Measurements from ENCODE around the gene FAM240B.

FAM240B gene

GRCh38 chr9:38756702-38757101 is 36.8 kb upstream of the FAM240B start:
- H3K4me3 ChIP-seq (ENCODE audit: severe bottlenecking): no peak overlapping the region
- no peaks in the 10 kb centered on the region for H3K36me3 ChIP-seq (ENCODE audit: low read depth)
- TF ChIP-seq, protein P1, sequence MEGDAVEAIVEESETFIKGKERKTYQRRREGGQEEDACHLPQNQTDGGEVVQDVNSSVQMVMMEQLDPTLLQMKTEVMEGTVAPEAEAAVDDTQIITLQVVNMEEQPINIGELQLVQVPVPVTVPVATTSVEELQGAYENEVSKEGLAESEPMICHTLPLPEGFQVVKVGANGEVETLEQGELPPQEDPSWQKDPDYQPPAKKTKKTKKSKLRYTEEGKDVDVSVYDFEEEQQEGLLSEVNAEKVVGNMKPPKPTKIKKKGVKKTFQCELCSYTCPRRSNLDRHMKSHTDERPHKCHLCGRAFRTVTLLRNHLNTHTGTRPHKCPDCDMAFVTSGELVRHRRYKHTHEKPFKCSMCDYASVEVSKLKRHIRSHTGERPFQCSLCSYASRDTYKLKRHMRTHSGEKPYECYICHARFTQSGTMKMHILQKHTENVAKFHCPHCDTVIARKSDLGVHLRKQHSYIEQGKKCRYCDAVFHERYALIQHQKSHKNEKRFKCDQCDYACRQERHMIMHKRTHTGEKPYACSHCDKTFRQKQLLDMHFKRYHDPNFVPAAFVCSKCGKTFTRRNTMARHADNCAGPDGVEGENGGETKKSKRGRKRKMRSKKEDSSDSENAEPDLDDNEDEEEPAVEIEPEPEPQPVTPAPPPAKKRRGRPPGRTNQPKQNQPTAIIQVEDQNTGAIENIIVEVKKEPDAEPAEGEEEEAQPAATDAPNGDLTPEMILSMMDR (IDR thresholded peaks at IDR 0.05; ENCODE audit: poor library complexity, severe bottlenecking): no peak
- no peak overlapping the region for H3K27ac ChIP-seq (ENCODE audit: poor library complexity, severe bottlenecking)
- H3K27me3 ChIP-seq (ENCODE audit: insufficient read depth, poor library complexity, severe bottlenecking): no peaks in the 10 kb centered on the region
- DNase-seq (ENCODE audit: low spot score) (no peak), ATAC-seq (ENCODE audit: low read depth) (no peak)
- H3K4me1 ChIP-seq (ENCODE audit: insufficient read depth, poor library complexity, severe bottlenecking): no peaks in the 10 kb centered on the region
- no peaks in the 10 kb centered on the region for H3K9me3 ChIP-seq (ENCODE audit: severe bottlenecking)

GRCh38 chr9:38747941-38748340 is 28.0 kb upstream of the FAM240B start:
- TF ChIP-seq, protein P1 (IDR thresholded peaks at IDR 0.05; ENCODE audit: poor library complexity, severe bottlenecking): no peak
- no peaks in the 10 kb centered on the region for H3K36me3 ChIP-seq (ENCODE audit: low read depth)
- no peak overlapping the region for H3K27ac ChIP-seq (ENCODE audit: poor library complexity, severe bottlenecking)
- no peak overlapping the region for H3K4me3 ChIP-seq (ENCODE audit: severe bottlenecking)
- no peak for ATAC-seq (ENCODE audit: low read depth)
- DNase-seq (ENCODE audit: low spot score): no peak
- H3K9me3 ChIP-seq (ENCODE audit: severe bottlenecking): no peaks in the 10 kb centered on the region
- no peaks in the 10 kb centered on the region for H3K27me3 ChIP-seq (ENCODE audit: insufficient read depth, poor library complexity, severe bottlenecking)
- no peaks in the 10 kb centered on the region for H3K4me1 ChIP-seq (ENCODE audit: insufficient read depth, poor library complexity, severe bottlenecking)

DNA sequence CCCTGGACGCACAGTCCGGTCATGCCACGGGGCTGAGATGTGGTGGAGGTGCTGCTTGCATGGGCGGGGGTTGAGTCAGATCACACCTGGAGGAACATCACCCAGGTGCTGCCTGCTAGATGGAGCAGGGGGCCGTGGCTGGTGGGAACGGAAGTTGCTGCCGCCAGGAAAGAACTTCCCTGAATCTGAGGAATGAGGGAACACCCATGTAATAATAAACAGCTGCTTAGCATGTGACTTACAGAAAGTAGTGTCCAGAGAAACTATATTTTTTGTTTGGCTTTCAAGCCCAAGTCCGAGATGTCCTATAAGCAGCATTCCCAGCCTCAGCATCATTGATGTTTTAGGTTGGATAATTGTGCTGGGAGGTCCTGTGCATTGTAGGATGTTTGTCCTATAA is 27.1 kb upstream of the FAM240B start:
- Histone ChIP-seq H3K27me3 (ENCODE audit: insufficient read depth, poor library complexity, severe bottlenecking) (no peaks in the 10 kb centered on the region), H3K4me1 (ENCODE audit: insufficient read depth, poor library complexity, severe bottlenecking) (no peaks in the 10 kb centered on the region), H3K27ac (ENCODE audit: poor library complexity, severe bottlenecking) (no peak overlapping the region), H3K4me3 (ENCODE audit: severe bottlenecking) (no peak overlapping the region), H3K9me3 (ENCODE audit: severe bottlenecking) (no peaks in the 10 kb centered on the region), H3K36me3 (ENCODE audit: low read depth) (no peaks in the 10 kb centered on the region)
- TF ChIP-seq, protein P1 (IDR thresholded peaks at IDR 0.05; ENCODE audit: poor library complexity, severe bottlenecking): no peak
- DNase-seq (ENCODE audit: low spot score): no peak
- ATAC-seq (ENCODE audit: low read depth): no peak

DNA sequence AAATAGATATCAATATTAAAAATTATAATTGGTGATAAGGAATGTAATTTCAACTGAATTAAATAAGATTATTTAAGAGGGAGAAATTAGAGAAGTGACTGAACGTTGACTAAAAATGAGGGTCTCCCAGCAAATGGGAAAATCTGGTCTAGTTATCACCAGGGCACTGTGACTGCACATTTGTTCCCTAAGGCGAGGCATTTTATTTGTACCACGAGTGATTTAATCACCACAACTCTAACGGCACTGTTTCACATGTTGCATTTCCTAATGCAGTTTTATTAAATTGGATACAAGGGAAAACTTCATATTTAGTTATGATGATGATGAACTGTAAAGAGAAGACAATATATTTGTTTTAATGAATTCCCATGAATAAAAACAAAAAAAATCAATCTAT is 26.4 kb upstream of the FAM240B start:
- no peak overlapping the region for H3K4me3 ChIP-seq (ENCODE audit: severe bottlenecking)
- H3K27ac ChIP-seq (ENCODE audit: poor library complexity, severe bottlenecking): no peak overlapping the region
- H3K9me3 ChIP-seq (ENCODE audit: severe bottlenecking): no peaks in the 10 kb centered on the region
- TF ChIP-seq, protein P1 (IDR thresholded peaks at IDR 0.05; ENCODE audit: poor library complexity, severe bottlenecking): no peak
- H3K27me3 ChIP-seq (ENCODE audit: insufficient read depth, poor library complexity, severe bottlenecking): no peaks in the 10 kb centered on the region
- no peak for ATAC-seq (ENCODE audit: low read depth)
- DNase-seq (ENCODE audit: low spot score): no peak
- no peaks in the 10 kb centered on the region for H3K36me3 ChIP-seq (ENCODE audit: low read depth)
- H3K4me1 ChIP-seq (ENCODE audit: insufficient read depth, poor library complexity, severe bottlenecking): no peaks in the 10 kb centered on the region

- TF ChIP-seq, protein P1 (IDR thresholded peaks at IDR 0.05; ENCODE audit: poor library complexity, severe bottlenecking): no peak
- DNase-seq (ENCODE audit: low spot score) (no peak), ATAC-seq (ENCODE audit: low read depth) (no peak)
- H3K36me3 ChIP-seq (ENCODE audit: low read depth): no peaks in the 10 kb centered on the region
- H3K27ac ChIP-seq (ENCODE audit: poor library complexity, severe bottlenecking): no peak overlapping the region
- no peak overlapping the region for H3K4me3 ChIP-seq (ENCODE audit: severe bottlenecking)
- no peaks in the 10 kb centered on the region for H3K4me1 ChIP-seq (ENCODE audit: insufficient read depth, poor library complexity, severe bottlenecking)
- H3K27me3 ChIP-seq (ENCODE audit: insufficient read depth, poor library complexity, severe bottlenecking): no peaks in the 10 kb centered on the region
- no peaks in the 10 kb centered on the region for H3K9me3 ChIP-seq (ENCODE audit: severe bottlenecking)
Measured at GRCh38 chr9:38744484-38744883, 24.6 kb upstream of the FAM240B start.
